Endothelial cell of umbilical vein (primary cell): Measurements from ENCODE around the gene FHOD3.

ENCODE experiments used
- CTCF ChIP-seq, 2 donors: IDR thresholded peaks; 1 replicate in 1 of 2; 2 replicates in 1 of 2; pipeline ENCODE4 v1.5.1; 2011; ENCODE audit warnings: low read length in 2 of 2, mild to moderate bottlenecking in 2 of 2, moderate library complexity in 2 of 2, control low read depth in 1 of 2, inconsistent platforms in 1 of 2, low read depth in 1 of 2; ENCODE audit not compliant: insufficient read depth in 1 of 2; ENCODE audit errors: extremely low read depth in 1 of 2
- EZH2 ChIP-seq: IDR thresholded peaks from 2 replicates; pipeline ENCODE4 v1.6.1; 2012; ENCODE audit warnings: borderline replicate concordance, low read depth, mild to moderate bottlenecking, moderate library complexity, low read length, inconsistent platforms; ENCODE audit not compliant: severe bottlenecking
- JUN ChIP-seq: IDR thresholded peaks from 2 replicates; pipeline ENCODE4 v1.6.1; 2011; ENCODE audit warnings: borderline replicate concordance, low read depth; ENCODE audit not compliant: insufficient read length, insufficient read depth
- MAX ChIP-seq: IDR thresholded peaks from 2 replicates; pipeline ENCODE4 v1.6.1; 2011; ENCODE audit not compliant: insufficient read depth, insufficient read length
- POLR2A ChIP-seq: IDR thresholded peaks from 2 replicates; pipeline ENCODE4 v1.6.1; 2012; ENCODE audit warnings: low read depth, mild to moderate bottlenecking, control low read depth, low read length
- POLR2AphosphoS5 ChIP-seq: IDR thresholded peaks from 2 replicates; pipeline ENCODE4 v1.6.1; 2012; ENCODE audit warnings: low read depth, mild to moderate bottlenecking, control low read depth, low read length, moderate library complexity; ENCODE audit not compliant: insufficient read depth

GRCh38 chr18:36454245-36454644 lies 156.7 kb downstream of the FHOD3 start:
- TF ChIP-seq CTCF (IDR thresholded peaks at IDR 0.05; ENCODE audit: extremely low read depth in 1 of 2, insufficient read depth in 1 of 2, low read depth in 1 of 2, low read length in 2 of 2), result no peak
- TF ChIP-seq POLR2A, result no peak
- no peak for TF ChIP-seq POLR2AphosphoS5
- no peak for TF ChIP-seq EZH2
- TF ChIP-seq MAX, result no peak
- no peak for TF ChIP-seq JUN
